ES-I3 (cell line): ENCODE results near the gene KIF16B.

Experiments
- H3K36me3 ChIP-seq: 2 replicates; pipeline ENCODE4 v1.6.1; 2013; ENCODE audit warnings: mild to moderate bottlenecking, low read length, control low read depth, moderate library complexity; ENCODE audit not compliant: insufficient read depth
- H3K4me1 ChIP-seq: 2 replicates; pipeline ENCODE4 v1.6.1; 2013; ENCODE audit warnings: mild to moderate bottlenecking, control low read depth, low read length; ENCODE audit not compliant: insufficient read depth
- H3K9ac ChIP-seq: 2 replicates; pipeline ENCODE4 v1.6.1; 2013; ENCODE audit warnings: low read depth, mild to moderate bottlenecking, low read length, moderate library complexity
- H3K9me3 ChIP-seq: 2 replicates; pipeline ENCODE4 v1.6.1; 2013; ENCODE audit warnings: mild to moderate bottlenecking, low read length, moderate library complexity; ENCODE audit not compliant: control insufficient read depth, insufficient read depth

KIF16B gene

GRCh38 chr20:16349523-16350260 lies 223.6 kb downstream of the KIF16B start:
- Histone ChIP-seq H3K36me3 (no peaks in the 10 kb centered on the region), H3K9me3 (no peaks in the 10 kb centered on the region), H3K4me1 (no peaks in the 10 kb centered on the region), H3K9ac (no peak overlapping the region)

- Histone ChIP-seq H3K36me3 (no peaks in the 10 kb centered on the region), H3K9ac (no peak overlapping the region), H3K9me3 (no peaks in the 10 kb centered on the region), H3K4me1 (no peaks in the 10 kb centered on the region)
These were observed 226.3 kb downstream of the KIF16B start for GRCh38 chr20:16346956-16347355.

- no peak overlapping the region for H3K9ac ChIP-seq
- H3K36me3 ChIP-seq = no peaks in the 10 kb centered on the region
- no peaks in the 10 kb centered on the region for H3K4me1 ChIP-seq
- H3K9me3 ChIP-seq = no peaks in the 10 kb centered on the region
These were observed 235.5 kb downstream of the KIF16B start for GRCh38 chr20:16337707-16338106.

- H3K9me3 ChIP-seq = no peaks in the 10 kb centered on the region
- no peaks in the 10 kb centered on the region for H3K4me1 ChIP-seq
- no peak overlapping the region for H3K9ac ChIP-seq
- H3K36me3 ChIP-seq = no peaks in the 10 kb centered on the region
These were observed 245.6 kb downstream of the KIF16B start for GRCh38 chr20:16327606-16328005.

- no peaks in the 10 kb centered on the region for H3K9me3 ChIP-seq
- H3K4me1 ChIP-seq = no peaks in the 10 kb centered on the region
- H3K36me3 ChIP-seq = no peaks in the 10 kb centered on the region
- no peak overlapping the region for H3K9ac ChIP-seq
These were observed 252.0 kb downstream of the KIF16B start for GRCh38 chr20:16321291-16321690.

- Histone ChIP-seq H3K9ac (no peak overlapping the region), H3K4me1 (no peaks in the 10 kb centered on the region), H3K9me3 (no peaks in the 10 kb centered on the region), H3K36me3 (no peaks in the 10 kb centered on the region)
These were observed 255.5 kb downstream of the KIF16B start for GRCh38 chr20:16317445-16318362.

GRCh38 chr20:16316513-16316912 lies 256.7 kb downstream of the KIF16B start:
- no peaks in the 10 kb centered on the region for H3K9me3 ChIP-seq
- no peaks in the 10 kb centered on the region for H3K36me3 ChIP-seq
- H3K9ac ChIP-seq = no peak overlapping the region
- H3K4me1 ChIP-seq = no peaks in the 10 kb centered on the region

- no peaks in the 10 kb centered on the region for H3K36me3 ChIP-seq
- H3K4me1 ChIP-seq = no peaks in the 10 kb centered on the region
- H3K9me3 ChIP-seq = no peaks in the 10 kb centered on the region
- H3K9ac ChIP-seq = no peak overlapping the region
These were observed 258.5 kb downstream of the KIF16B start for GRCh38 chr20:16314748-16315159.

- no peaks in the 10 kb centered on the region for H3K36me3 ChIP-seq
- H3K9me3 ChIP-seq = no peaks in the 10 kb centered on the region
- no peak overlapping the region for H3K9ac ChIP-seq
- no peaks in the 10 kb centered on the region for H3K4me1 ChIP-seq
These were observed 258.9 kb downstream of the KIF16B start for GRCh38 chr20:16314320-16314719.

- no peak overlapping the region for H3K9ac ChIP-seq
- no peaks in the 10 kb centered on the region for H3K36me3 ChIP-seq
- H3K9me3 ChIP-seq = no peaks in the 10 kb centered on the region
- H3K4me1 ChIP-seq = no peaks in the 10 kb centered on the region
These were observed 259.3 kb downstream of the KIF16B start for GRCh38 chr20:16313917-16314316.

GRCh38 chr20:16312998-16313397 lies 260.2 kb downstream of the KIF16B start:
- Histone ChIP-seq H3K36me3 (no peaks in the 10 kb centered on the region), H3K4me1 (no peaks in the 10 kb centered on the region)

GRCh38 chr20:16311756-16312155 lies 261.5 kb downstream of the KIF16B start:
- Histone ChIP-seq H3K9me3 (no peaks in the 10 kb centered on the region), H3K36me3 (no peaks in the 10 kb centered on the region), H3K9ac (no peak overlapping the region), H3K4me1 (no peaks in the 10 kb centered on the region)

More at GRCh38 chr20:16312998-16313397, 260.2 kb downstream of the KIF16B start:
- Histone ChIP-seq H3K9ac (no peak overlapping the region), H3K9me3 (no peaks in the 10 kb centered on the region)

- Histone ChIP-seq H3K36me3 (no peaks in the 10 kb centered on the region), H3K4me1 (no peaks in the 10 kb centered on the region), H3K9me3 (no peaks in the 10 kb centered on the region), H3K9ac (no peak overlapping the region)
These were observed 264.5 kb downstream of the KIF16B start for GRCh38 chr20:16308754-16309153.

- Histone ChIP-seq H3K36me3 (no peaks in the 10 kb centered on the region), H3K4me1 (no peaks in the 10 kb centered on the region), H3K9ac (no peak overlapping the region), H3K9me3 (peaks cover 7% of the 10 kb centered on the region)
These were observed 270.4 kb downstream of the KIF16B start for GRCh38 chr20:16302818-16303217.

- Histone ChIP-seq H3K4me1 (no peaks in the 10 kb centered on the region), H3K9ac (no peak overlapping the region), H3K9me3 (peaks cover 7% of the 10 kb centered on the region), H3K36me3 (no peaks in the 10 kb centered on the region)
These were observed 271.3 kb downstream of the KIF16B start for GRCh38 chr20:16301986-16302385.
